ENCODE results near the gene PRDM12.

PRDM12 gene

GRCh38 chr9:130698514-130698913, 34.1 kb downstream of the PRDM12 start:
- H3K9me3 ChIP-seq (ENCODE audit: control insufficient read depth, low read length), result no peaks in the 10 kb centered on the region
- no peak overlapping the region for H3K4me2 ChIP-seq (ENCODE audit: low read length)
- H3K4me1 ChIP-seq, result no peaks in the 10 kb centered on the region
- no peaks in the 10 kb centered on the region for H3K27me3 ChIP-seq (ENCODE audit: control insufficient read depth, insufficient read depth, low read length)
- no peak for TF ChIP-seq CTCF (IDR thresholded peaks at IDR 0.05)
- peaks cover 5% of the 10 kb centered on the region for H3K79me2 ChIP-seq
- H2AFZ ChIP-seq, result no peak overlapping the region
- H3K9ac ChIP-seq, result no peak overlapping the region
- H3K27ac ChIP-seq, result no peak overlapping the region
- H3K4me3 ChIP-seq (ENCODE audit: low read depth, low read length), result no peak overlapping the region
- H3K36me3 ChIP-seq (ENCODE audit: control insufficient read depth, insufficient read depth, low read length), result no peaks in the 10 kb centered on the region

DNA sequence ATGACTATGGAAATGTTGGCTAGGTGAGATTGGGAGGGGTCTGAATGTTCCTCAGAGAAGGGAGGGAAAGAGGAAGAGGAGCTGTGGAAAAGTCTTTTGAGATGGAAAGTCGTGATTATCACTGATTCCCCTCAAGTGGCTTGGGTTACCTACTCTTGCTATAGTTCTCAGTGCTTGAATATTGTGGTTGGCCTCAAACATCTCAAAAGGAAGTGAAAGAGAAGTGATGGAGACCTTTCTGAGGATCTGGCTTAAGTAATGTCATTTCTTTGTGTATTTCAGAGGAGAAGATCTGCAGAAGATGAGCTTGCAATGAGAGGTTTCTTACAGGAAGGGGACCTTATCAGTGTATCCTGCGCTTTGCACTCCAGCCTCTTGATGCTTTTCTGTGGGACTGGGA, 34.7 kb downstream of the PRDM12 start:
- H3K27me3 ChIP-seq (ENCODE audit: control insufficient read depth, insufficient read depth, low read length), result no peaks in the 10 kb centered on the region
- H3K27ac ChIP-seq, result no peak overlapping the region
- H3K4me3 ChIP-seq (ENCODE audit: low read depth, low read length), result no peak overlapping the region
- no peak overlapping the region for H2AFZ ChIP-seq
- H3K36me3 ChIP-seq (ENCODE audit: control insufficient read depth, insufficient read depth, low read length), result no peaks in the 10 kb centered on the region
- no peaks in the 10 kb centered on the region for H3K4me1 ChIP-seq
- no peaks in the 10 kb centered on the region for H3K9me3 ChIP-seq (ENCODE audit: control insufficient read depth, low read length)
- peaks cover 2% of the 10 kb centered on the region for H3K79me2 ChIP-seq
- H3K9ac ChIP-seq, result no peak overlapping the region
- no peak for TF ChIP-seq CTCF (IDR thresholded peaks at IDR 0.05)
- no peak overlapping the region for H3K4me2 ChIP-seq (ENCODE audit: low read length)

DNA sequence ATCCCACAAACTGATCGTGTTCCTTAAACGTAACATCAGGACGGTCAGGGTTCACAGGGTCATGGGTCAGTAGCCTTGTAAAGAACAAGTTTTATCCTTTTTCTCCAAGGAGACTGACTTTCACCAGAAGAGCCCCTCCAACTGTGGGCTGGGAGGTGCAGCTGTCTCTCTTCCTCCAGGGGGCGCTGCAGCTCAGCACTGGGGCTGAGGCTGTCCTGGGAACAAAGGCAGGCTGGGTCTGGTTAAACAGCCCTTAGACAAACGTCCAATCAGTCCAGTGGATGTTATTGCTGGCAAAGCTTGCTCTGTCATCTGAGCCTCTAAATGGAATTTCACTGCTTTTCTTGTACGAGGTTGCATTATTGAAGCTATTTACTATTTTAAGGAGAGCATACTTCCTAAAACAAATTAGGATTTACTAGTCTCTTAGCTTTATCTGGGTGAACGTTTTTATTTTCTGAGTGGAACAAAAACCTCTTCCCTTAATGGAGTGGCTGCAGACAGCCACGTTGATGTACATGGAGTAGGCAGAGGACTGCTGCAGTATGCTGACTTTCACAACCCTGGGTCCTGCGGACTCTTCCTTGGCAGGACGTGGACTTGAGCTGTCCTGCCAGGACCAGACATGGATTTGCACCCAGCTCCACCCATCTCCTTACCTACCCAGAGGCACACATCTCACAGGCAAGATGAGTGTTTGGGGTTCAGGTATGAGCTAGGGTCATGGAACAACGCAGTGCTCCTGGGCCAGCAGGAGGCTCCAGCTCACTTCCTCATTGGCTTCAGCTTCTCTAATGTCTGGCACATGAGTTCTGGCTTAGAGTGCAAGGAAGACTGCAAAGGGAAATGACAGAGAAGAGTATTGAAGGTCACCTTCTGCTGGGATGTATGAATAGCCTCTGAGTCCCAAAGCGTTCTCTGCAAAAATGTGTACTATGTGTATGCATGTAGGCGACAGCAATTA, 36.9 kb downstream of the PRDM12 start:
- no peak overlapping the region for H3K27ac ChIP-seq
- H3K4me3 ChIP-seq (ENCODE audit: low read depth, low read length), result no peak overlapping the region
- TF ChIP-seq CTCF (IDR thresholded peaks at IDR 0.05), result peak; percentile 65
- H3K4me1 ChIP-seq, result no peaks in the 10 kb centered on the region
- no peak overlapping the region for H2AFZ ChIP-seq
- no peak overlapping the region for H3K9ac ChIP-seq
- H3K36me3 ChIP-seq (ENCODE audit: control insufficient read depth, insufficient read depth, low read length), result no peaks in the 10 kb centered on the region
- H3K27me3 ChIP-seq (ENCODE audit: control insufficient read depth, insufficient read depth, low read length), result no peaks in the 10 kb centered on the region
- no peaks in the 10 kb centered on the region for H3K9me3 ChIP-seq (ENCODE audit: control insufficient read depth, low read length)
- H3K4me2 ChIP-seq (ENCODE audit: low read length), result no peak overlapping the region
- no peaks in the 10 kb centered on the region for H3K79me2 ChIP-seq

- TF ChIP-seq CTCF (IDR thresholded peaks at IDR 0.05), result no peak
- Histone ChIP-seq H3K36me3 (ENCODE audit: control insufficient read depth, insufficient read depth, low read length) (no peaks in the 10 kb centered on the region), H3K9ac (no peak overlapping the region), H3K4me3 (ENCODE audit: low read depth, low read length) (no peak overlapping the region), H2AFZ (no peak overlapping the region), H3K27me3 (ENCODE audit: control insufficient read depth, insufficient read depth, low read length) (no peaks in the 10 kb centered on the region), H3K79me2 (no peaks in the 10 kb centered on the region), H3K4me2 (ENCODE audit: low read length) (no peak overlapping the region), H3K4me1 (no peaks in the 10 kb centered on the region), H3K9me3 (ENCODE audit: control insufficient read depth, low read length) (no peaks in the 10 kb centered on the region), H3K27ac (no peak overlapping the region)
Measured at GRCh38 chr9:130703501-130703900, 39.1 kb downstream of the PRDM12 start.
